HG03280 (cell line): ENCODE data around the gene ZNF699.
A peak's percentile ranks its signal among the peaks of the same experiment; 100 is the strongest.
"Not testable (repeated sequence)": the region's sequence is repeated elsewhere in the genome, so short reads cannot be mapped to it uniquely, and the experiment has no call there.

Experiments used
- ATAC-seq: cut with Tn5 transposase; IDR thresholded peaks from one replicate; pipeline ENCODE4 v1.9.1; 2021; ENCODE audit warnings: mild to moderate bottlenecking, moderate library complexity; ENCODE audit not compliant: unreplicated experiment

The ZNF699 gene

GRCh38 chr19:9309139-9309973 lies at the start of gene ZNF699:
Gene ZNF699 (minus strand): TSS chr19:9309838. CDS start chr19:9305119, 4,719 bp downstream.
- peak; percentile 89 for ATAC-seq

GRCh38 chr19:9354651-9355050 lies 45.0 kb upstream of the ZNF699 start:
- no peak for ATAC-seq

GRCh38 chr19:9353011-9353410 lies 43.4 kb upstream of the ZNF699 start:
- no peak for ATAC-seq

GRCh38 chr19:9352505-9352904 lies 42.9 kb upstream of the ZNF699 start:
- ATAC-seq: no peak

GRCh38 chr19:9348671-9349070 lies 39.0 kb upstream of the ZNF699 start:
- ATAC-seq: no peak

- ATAC-seq: no peak
These were observed 38.6 kb upstream of the ZNF699 start for GRCh38 chr19:9348253-9348652.

GRCh38 chr19:9345005-9345404 lies 35.4 kb upstream of the ZNF699 start:
- ATAC-seq: no peak

GRCh38 chr19:9342610-9343304 lies 33.1 kb upstream of the ZNF699 start:
- no peak for ATAC-seq

- ATAC-seq: no peak
These were observed 20.4 kb upstream of the ZNF699 start for GRCh38 chr19:9329999-9330398.

- ATAC-seq: no peak
These were observed 14.9 kb upstream of the ZNF699 start for GRCh38 chr19:9324584-9324962.

- ATAC-seq: peak; percentile 96
These were observed 14.4 kb upstream of the ZNF699 start, which contains the start of gene ZNF559 for GRCh38 chr19:9323919-9324583. Gene ZNF559 (plus strand): TSS chr19:9324179. CDS start chr19:9338550, 14,371 bp downstream.

GRCh38 chr19:9323557-9323918 lies 13.9 kb upstream of the ZNF699 start:
- peak; percentile 39 for ATAC-seq

GRCh38 chr19:9322201-9322600 lies 12.6 kb upstream of the ZNF699 start:
- not testable (repeated sequence) for ATAC-seq

- not testable (repeated sequence) for ATAC-seq
These were observed 12.1 kb upstream of the ZNF699 start for GRCh38 chr19:9321756-9322155.

GRCh38 chr19:9321338-9321737 lies 11.7 kb upstream of the ZNF699 start:
- no peak for ATAC-seq

- ATAC-seq: no peak
These were observed 4.1 kb upstream of the ZNF699 start for GRCh38 chr19:9313756-9314155.

- peak; percentile 58 for ATAC-seq
These were observed 372 bp upstream of the ZNF699 start for GRCh38 chr19:9309974-9310446.

- ATAC-seq: no peak
These were observed 1.4 kb downstream of the ZNF699 start for GRCh38 chr19:9308091-9308770.

- no peak for ATAC-seq
These were observed 3.2 kb downstream of the ZNF699 start for GRCh38 chr19:9306443-9306842.

- ATAC-seq: no peak
These were observed 13.3 kb downstream of the ZNF699 start for GRCh38 chr19:9296336-9296735.

GRCh38 chr19:9295411-9295849 lies 14.2 kb downstream of the ZNF699 start:
- ATAC-seq: no peak
